GM12891 (cell line): ENCODE measurements around the gene PPP2R1B.
"Not testable (repeated sequence)": the region's sequence is repeated elsewhere in the genome, so short reads cannot be mapped to it uniquely, and the experiment has no call there.

Experiments used
- DNase-seq: peaks from one replicate; pipeline ENCODE4 v3.0.0; 2011; ENCODE audit warnings: low spot score; ENCODE audit not compliant: insufficient read length
- FAIRE-seq: peaks from 2 replicates; lab custom pipeline; 2011; peaks lifted over from hg19 to GRCh38; lab: Jason Lieb, UNC
- PAX5 ChIP-seq: IDR thresholded peaks from 2 replicates; pipeline ENCODE4 v1.6.1; 2011; ENCODE audit warnings: low read length, moderate library complexity, mild to moderate bottlenecking; ENCODE audit not compliant: insufficient read depth, severe bottlenecking
- POLR2A ChIP-seq: IDR thresholded peaks from 2 replicates; pipeline ENCODE4 v1.6.1; 2011; ENCODE audit warnings: low read depth, low read length, control low read depth
- POLR2AphosphoS5 ChIP-seq: IDR thresholded peaks from 2 replicates; pipeline ENCODE4 v1.6.1; 2011; ENCODE audit warnings: low read depth, low read length, control low read depth
- POU2F2 ChIP-seq: IDR thresholded peaks from 2 replicates; pipeline ENCODE4 v1.6.1; 2011; ENCODE audit warnings: low read depth, mild to moderate bottlenecking, control low read depth, low read length, moderate library complexity
- SPI1 ChIP-seq: IDR thresholded peaks from 2 replicates; pipeline ENCODE4 v1.6.1; 2011; ENCODE audit warnings: low read depth, low read length, control low read depth
- TAF1 ChIP-seq: IDR thresholded peaks from 2 replicates; pipeline ENCODE4 v1.6.1; 2011; ENCODE audit warnings: low read depth, low read length, control low read depth

The PPP2R1B gene

DNA sequence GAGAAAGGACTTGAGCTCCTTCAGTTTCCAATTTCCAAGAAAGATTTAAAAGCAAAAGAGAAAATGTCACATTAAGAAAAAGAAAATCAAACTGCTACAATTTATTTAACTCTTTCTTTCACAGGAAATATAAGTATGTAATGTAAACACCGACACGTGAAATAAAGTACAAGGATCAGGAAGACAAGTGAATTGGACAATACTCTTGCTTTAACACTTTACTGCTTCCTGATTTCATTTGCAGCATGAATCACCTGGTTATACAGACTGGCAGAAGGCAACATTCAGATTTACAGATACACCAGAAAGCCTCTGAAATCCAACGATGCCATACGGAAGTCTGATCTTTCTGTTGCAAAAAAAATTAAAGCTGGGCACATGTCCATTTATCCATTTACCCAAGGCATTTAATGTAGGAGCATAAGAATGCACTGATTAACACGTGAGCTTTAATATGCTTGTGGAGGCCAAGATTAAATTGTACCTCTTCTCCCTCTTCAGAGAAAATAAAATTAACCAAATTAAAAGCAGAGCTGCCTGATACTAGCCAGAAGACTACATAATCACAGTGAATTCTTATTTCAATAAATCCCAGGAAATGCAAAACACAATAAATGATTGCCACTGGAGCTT, 16.0 kb upstream of the PPP2R1B start:
- FAIRE-seq (no peak), DNase-seq (no peak)
- TF ChIP-seq POU2F2 (no peak), POLR2A (no peak), TAF1 (no peak), PAX5 (no peak), POLR2AphosphoS5 (no peak), SPI1 (no peak)

DNA sequence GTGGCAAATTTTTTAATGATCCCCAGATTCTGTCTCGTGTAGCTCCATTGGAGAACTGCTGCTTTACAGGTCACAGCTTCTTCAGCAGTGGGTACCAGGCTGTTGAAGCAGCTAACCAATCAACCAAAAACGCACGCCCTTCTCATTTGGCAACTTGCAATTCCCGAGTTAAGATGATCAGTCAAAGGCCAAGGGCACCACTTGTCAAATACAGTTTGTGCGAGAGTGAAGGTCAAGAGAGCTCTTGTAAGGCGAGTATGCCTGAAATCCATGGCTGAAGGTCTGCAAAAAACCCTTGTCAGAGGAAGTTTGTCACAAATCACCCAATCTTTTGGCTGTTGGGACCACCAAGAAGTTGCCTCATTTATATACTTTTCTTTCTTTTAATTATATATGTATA, 12.9 kb upstream of the PPP2R1B start:
- TF ChIP-seq POU2F2 (no peak), POLR2AphosphoS5 (no peak), POLR2A (no peak), PAX5 (no peak), SPI1 (no peak), TAF1 (no peak)
- FAIRE-seq (no peak), DNase-seq (no peak)

DNA sequence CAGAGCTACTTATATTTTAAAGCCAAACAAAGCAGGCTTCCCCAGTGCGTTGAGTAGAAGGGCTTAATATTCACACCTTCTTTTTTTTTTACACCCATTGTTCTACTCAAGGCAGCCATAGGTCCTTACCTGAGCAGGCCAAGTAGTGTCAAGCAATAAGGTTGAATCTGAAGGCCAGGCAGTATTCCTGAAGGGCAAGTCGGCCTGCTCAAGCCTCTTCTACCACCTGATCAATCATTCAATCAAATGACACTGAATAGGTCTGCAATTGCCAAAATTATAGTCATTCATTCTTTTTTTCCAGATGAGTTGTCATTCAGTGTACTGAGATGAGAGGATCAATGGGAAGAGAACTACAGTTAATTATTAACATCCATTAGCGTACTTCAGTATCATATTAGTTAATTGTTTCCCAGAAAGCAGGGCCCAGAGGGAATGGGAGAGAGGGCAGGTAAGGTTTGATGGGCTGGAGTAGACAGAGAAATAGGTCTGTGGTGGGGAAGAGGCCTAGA, 11.9 kb upstream of the PPP2R1B start:
- DNase-seq (no peak), FAIRE-seq (no peak)
- no peak for TF ChIP-seq POU2F2
- no peak for TF ChIP-seq SPI1
- no peak for TF ChIP-seq POLR2AphosphoS5
- no peak for TF ChIP-seq PAX5
- no peak for TF ChIP-seq POLR2A
- no peak for TF ChIP-seq TAF1

DNA sequence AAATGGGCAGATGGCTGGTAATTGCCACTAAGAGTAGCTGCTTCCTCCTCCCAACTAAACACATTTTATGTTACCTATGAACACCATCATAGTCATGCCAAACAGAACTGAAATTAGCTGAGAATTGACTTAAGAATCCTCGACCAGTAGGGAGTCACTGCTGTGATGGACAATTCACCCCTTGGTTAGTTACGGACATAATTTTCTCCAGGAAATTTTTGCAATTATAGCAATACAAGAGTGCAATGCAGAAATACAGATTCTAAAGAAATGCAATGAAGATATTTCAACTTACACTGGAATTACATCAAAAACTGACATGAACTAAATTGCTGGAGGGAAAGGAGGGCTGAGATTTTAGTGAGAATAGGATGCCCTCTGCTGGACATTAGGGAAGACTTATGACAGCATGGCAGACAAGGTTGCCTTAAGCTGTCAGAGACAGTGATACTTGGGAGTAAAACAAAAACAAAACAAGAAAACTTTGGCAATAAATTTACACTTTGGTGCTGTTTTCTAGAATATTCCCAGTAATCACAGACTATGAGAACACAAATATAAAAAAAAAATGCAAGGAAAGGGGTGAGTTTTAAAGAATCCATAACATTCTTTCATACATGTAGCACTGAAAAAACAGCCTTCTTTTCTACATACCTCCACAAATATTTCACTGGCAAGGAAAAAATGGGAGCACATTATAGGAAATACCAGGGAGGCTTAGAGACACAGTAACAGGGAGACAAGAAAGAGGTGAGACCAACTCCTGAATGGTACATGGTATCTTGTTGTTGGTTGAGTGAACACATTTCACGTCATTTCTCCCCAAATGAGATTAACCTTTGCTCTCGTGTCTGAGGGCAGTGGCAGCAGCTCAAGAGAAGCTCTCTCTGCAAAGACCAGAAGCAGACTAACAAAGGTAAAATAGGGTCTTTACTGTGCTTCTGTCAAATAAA, 11.2 kb upstream of the PPP2R1B start:
- DNase-seq (no peak), FAIRE-seq (peak; percentile 93)
- no peak for TF ChIP-seq POLR2AphosphoS5
- no peak for TF ChIP-seq SPI1
- no peak for TF ChIP-seq TAF1
- TF ChIP-seq PAX5, result no peak
- no peak for TF ChIP-seq POLR2A
- no peak for TF ChIP-seq POU2F2

DNA sequence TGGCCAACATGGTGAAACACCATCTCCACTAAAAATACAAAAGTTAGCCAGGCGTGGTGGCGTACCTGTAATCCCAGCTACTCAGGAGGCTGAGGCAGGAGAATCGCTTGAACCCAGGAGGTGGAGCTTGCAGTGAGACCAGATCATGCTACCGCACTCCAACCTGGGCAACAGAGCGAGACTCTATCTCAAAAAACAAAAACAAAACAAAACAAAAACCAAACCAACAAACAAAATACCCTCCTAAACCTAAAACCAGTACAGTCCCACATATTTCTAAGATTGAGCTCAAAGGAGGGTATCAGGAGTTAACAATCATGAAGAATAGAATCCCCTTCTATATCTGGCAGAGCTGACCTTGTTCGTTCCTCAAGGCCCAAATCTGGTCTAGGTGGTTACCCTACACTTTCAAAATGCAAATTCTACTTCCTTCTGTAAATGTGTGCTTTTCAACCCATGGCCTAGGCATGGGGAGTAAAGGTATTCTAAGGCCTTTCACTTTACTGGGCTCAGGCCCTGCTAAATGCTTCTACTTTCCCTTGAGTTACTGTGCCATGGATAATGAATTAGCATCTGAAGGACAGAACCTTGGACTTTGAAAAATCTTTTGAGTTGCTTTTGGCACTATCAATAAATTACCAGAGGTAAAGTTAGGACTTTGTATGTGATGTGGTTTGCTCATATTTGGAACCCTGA, 10.4 kb upstream of the PPP2R1B start:
- DNase-seq (peak; percentile 32), FAIRE-seq (no peak)
- no peak for TF ChIP-seq PAX5
- TF ChIP-seq POU2F2, result peak; percentile 94
- TF ChIP-seq POLR2A, result no peak

DNA sequence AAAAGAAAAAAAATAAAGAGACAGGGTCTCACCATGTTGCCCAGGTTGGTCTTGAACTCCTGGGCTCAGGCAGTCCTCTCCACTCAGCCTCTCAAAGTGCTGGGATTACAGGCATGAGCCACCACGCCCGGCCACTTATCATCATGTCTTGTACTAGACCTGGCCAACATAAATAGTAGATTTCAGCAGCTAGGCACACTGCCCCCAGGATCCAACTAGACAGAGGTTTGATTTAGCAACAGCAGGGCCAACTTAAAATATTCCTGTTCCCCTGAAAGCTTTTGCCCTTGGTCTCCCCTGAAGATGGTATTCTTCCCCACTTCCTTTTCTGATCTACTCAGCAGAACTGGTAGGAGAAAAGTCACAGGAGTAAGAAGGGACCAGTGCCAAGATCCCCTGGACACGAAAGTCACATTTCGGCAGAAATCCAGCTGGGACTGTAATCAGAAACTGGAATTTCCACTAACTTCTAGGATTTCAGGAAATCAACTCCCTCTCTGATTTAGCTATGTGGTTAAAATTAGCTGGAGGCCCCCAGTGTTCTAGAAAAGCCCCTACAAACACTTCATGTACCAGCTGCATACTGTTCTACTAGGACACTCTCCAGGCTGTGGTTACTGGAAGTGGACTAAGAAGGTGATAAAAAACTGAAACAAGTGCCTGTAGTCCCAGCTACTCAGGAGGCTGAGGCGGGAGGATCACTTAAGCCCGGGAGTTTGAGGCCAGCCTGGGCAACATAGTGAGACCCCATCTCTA, 8.9 kb upstream of the PPP2R1B start:
- DNase-seq (no peak), FAIRE-seq (no peak)
- no peak for TF ChIP-seq POU2F2
- no peak for TF ChIP-seq TAF1
- no peak for TF ChIP-seq POLR2AphosphoS5
- TF ChIP-seq PAX5, result no peak
- TF ChIP-seq POLR2A, result no peak
- TF ChIP-seq SPI1, result no peak

DNA sequence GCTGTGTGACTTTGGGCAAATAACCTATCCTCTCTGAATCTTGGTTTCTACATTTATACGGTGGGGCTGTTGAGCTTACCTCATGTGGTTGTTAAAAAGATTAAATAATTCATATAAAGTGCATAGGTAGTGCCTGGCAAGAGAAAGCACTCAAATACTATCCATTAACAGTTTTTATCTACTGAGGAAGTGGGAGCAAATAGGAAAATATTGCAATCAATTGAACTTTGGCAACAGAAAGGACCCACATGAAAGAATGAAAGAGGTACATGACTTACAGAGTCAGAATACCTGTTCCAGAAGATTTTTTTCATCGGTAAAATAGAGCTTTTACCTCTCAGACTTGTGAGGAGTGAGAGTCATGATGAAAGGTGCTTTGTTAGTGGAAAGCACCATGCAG, 6.3 kb upstream of the PPP2R1B start:
- TF ChIP-seq POLR2AphosphoS5 (no peak), POLR2A (no peak)
- DNase-seq (no peak), FAIRE-seq (no peak)

DNA sequence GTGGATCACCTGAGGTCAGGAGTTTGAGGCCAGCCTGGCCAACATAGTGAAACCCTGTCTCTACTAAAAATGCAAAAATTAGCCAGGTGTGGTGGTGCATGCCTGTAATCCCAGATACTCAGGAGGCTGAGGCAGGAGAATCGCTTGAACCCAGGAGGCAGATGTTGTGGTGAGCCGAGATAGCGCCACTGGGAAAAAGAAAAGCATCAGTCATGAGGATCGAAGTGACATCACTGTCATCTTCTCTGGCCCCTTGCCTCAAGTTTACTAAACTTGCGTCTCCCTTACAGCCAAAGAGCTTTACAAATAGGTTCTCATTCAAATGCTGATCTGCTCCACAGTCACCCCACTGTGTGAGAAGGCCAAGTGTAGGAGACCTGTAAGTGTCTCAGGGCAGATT, 5.0 kb upstream of the PPP2R1B start:
- DNase-seq, FAIRE-seq: not testable (repeated sequence)

DNA sequence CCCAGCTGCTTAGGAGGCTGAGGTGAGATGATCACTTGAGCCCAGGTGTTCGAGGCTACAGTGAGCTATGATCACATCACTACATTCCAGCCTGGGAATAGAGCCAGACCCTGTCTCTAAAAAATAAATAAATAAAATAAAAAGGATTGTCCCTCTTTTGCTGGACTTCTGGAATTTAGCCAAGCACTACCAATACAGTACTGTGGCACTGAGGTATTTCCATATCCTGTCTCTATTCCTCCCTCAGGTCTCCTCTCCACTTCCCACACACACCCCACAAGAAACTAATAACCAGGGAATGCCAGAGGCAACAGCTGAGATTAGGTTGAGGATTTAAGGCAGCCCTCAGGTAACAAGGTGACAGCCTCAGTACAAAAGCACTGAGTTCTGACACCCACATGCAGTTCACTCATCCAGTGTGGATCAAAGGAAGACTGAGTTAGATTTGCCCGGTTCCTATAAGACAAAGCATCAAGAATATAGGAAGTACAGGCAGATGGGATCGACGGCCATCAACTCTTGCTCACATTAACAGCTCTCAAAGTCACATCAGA, 4.5 kb upstream of the PPP2R1B start:
- no peak for FAIRE-seq
- no peak for DNase-seq
- no peak for TF ChIP-seq PAX5
- TF ChIP-seq POLR2AphosphoS5, result no peak
- TF ChIP-seq POU2F2, result no peak
- TF ChIP-seq TAF1, result no peak
- TF ChIP-seq SPI1, result no peak
- no peak for TF ChIP-seq POLR2A

DNA sequence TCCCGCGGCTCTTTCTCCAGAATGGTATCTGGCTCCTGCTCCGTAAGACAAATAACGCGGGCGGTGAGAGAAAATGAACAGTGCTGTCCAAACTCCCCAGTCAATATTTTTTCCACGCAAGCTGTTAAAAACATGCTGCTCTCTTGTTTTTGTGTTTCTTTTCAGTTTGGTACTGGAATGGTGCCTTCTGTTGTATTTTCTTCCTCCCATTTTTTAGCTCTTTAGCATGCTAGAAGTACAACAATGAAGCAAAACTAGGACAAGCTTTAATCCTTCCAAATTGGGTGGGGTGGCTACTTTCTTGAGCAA, 599 bp upstream of the PPP2R1B start:
- peak; percentile 13 for FAIRE-seq

More for the DNA sequence above, 599 bp upstream of the PPP2R1B start:
- TF ChIP-seq PAX5 (no peak), POLR2AphosphoS5 (no peak), POLR2A (no peak), TAF1 (no peak)
- DNase-seq, result no peak
